ENCODE results near the gene HIBADH.

- no peak for TF ChIP-seq PATZ1 (CRISPR knock-in tag; IDR thresholded peaks at IDR 0.05; ENCODE audit: borderline replicate concordance)
- no peak for TF ChIP-seq ZFP30 (CRISPR knock-in tag; IDR thresholded peaks at IDR 0.05)
- no peak for TF ChIP-seq POU6F1 (CRISPR knock-in tag; IDR thresholded peaks at IDR 0.05; ENCODE audit: borderline replicate concordance, low read depth)
Observed at GRCh38 chr7:27491534-27491933, 171.1 kb downstream of the HIBADH start.

All from SK-N-SH treated with all-trans-retinoic acid at 6 μM for 48 hours (cell line).